ENCODE data around the gene CHPF.

DNA sequence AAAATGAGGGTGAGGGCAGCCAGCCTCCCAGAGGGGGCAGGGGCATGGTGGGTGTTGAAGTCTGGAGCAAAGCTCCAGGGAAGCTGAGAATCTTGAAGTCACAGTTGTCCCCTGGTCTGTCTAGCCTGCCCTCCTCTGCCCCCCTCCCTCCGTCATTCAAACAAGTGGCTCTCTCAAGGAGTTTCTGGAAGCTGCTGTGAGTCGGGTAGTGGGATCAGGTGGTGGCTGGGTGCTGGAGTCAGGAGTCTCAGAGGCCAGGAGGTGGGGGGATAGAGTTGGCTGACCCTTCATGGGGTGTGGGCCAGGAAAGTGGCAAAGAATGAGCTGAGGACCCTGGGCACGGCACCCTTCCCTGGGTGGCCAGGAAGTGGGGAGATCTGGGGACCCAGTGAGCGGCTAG lies 29.8 kb downstream of the CHPF start:
- TF ChIP-seq, protein P1, sequence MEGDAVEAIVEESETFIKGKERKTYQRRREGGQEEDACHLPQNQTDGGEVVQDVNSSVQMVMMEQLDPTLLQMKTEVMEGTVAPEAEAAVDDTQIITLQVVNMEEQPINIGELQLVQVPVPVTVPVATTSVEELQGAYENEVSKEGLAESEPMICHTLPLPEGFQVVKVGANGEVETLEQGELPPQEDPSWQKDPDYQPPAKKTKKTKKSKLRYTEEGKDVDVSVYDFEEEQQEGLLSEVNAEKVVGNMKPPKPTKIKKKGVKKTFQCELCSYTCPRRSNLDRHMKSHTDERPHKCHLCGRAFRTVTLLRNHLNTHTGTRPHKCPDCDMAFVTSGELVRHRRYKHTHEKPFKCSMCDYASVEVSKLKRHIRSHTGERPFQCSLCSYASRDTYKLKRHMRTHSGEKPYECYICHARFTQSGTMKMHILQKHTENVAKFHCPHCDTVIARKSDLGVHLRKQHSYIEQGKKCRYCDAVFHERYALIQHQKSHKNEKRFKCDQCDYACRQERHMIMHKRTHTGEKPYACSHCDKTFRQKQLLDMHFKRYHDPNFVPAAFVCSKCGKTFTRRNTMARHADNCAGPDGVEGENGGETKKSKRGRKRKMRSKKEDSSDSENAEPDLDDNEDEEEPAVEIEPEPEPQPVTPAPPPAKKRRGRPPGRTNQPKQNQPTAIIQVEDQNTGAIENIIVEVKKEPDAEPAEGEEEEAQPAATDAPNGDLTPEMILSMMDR (IDR thresholded peaks at IDR 0.05) = no peak
- no peak for TF ChIP-seq POLR2A (IDR thresholded peaks at IDR 0.05)

All from body of pancreas (tissue), 4 donors.